GM13976 (cell line): ENCODE measurements around the gene ACOT12.

Experiments
- DNase-seq: peaks from one replicate; pipeline ENCODE4 v3.0.0; 2012; ENCODE audit warnings: low spot score
- CTCF ChIP-seq: IDR thresholded peaks from 2 replicates; pipeline ENCODE4 v1.5.1; 2012; ENCODE audit warnings: borderline replicate concordance, mild to moderate bottlenecking; ENCODE audit not compliant: insufficient read depth; ENCODE audit errors: extremely low read depth, missing control alignments, control extremely low read depth
- in situ Hi-C: fragments of 300-500 bp; cut with MboI; formaldehyde crosslinking; loops from one replicate; pipeline ENCODE4 v1.12.0; 2022; ENCODE audit warnings: low sequenced_read_pairs, mixed read lengths, inconsistent platforms; ENCODE audit not compliant: unreplicated experiment

ACOT12 gene

DNA sequence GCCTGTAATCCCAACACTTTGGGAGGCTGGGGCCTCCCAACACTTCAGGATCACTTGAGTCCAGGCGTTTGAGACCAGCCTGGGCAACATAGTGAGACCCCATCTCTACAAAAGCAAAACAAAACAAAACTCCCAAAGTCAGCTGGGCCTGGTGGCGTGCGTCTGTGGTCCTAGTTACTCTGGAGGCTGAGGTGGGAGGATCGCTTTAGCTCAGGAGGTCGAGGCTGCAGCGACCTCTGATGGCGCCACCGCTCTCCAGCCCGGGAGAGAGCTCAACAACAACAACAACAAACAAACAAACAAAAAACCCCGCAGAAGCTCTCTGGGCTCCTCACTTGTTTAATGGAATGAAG is 528 bp downstream of the ACOT12 start:
- no peak for TF ChIP-seq CTCF
- in situ Hi-C loops = no loop called here
- DNase-seq = no peak

DNA sequence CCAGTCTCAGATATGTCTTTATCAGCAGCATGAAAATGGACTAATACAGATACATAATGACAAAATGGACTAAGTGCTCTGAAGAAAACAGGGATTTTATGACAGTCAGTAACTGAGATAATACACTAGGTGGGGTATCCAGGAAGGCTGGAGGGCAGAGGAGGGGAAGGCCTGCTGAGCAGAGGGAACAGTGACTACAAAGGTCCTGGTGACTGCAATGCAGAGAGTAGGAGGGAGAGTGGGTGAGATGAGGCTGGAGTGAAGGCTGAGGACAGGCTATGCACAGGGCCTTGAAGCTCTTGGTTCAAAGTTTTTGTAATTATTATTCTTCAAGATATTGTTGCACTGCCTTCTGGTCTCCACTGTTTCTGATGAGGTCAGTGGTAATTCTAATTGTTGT is 4.9 kb downstream of the ACOT12 start:
- no peak for TF ChIP-seq CTCF

GRCh38 chr5:81388169-81388568 is 5.8 kb downstream of the ACOT12 start:
- no peak for TF ChIP-seq CTCF
- in situ Hi-C loops = no loop called here
- no peak for DNase-seq

More for the DNA sequence above, 4.9 kb downstream of the ACOT12 start:
- DNase-seq = no peak
- in situ Hi-C loops = no loop called here

GRCh38 chr5:81383867-81384266 is 10.1 kb downstream of the ACOT12 start:
- in situ Hi-C loops = no loop called here
- DNase-seq = no peak
- TF ChIP-seq CTCF = no peak

GRCh38 chr5:81371354-81371876 is 22.5 kb downstream of the ACOT12 start:
- in situ Hi-C loops = no loop called here
- TF ChIP-seq CTCF = no peak

GRCh38 chr5:81370912-81371311 is 23.0 kb downstream of the ACOT12 start:
- DNase-seq = no peak
- in situ Hi-C loops = no loop called here
- TF ChIP-seq CTCF = no peak

More at GRCh38 chr5:81371354-81371876, 22.5 kb downstream of the ACOT12 start:
- DNase-seq = no peak

GRCh38 chr5:81365541-81365940 is 28.4 kb downstream of the ACOT12 start:
- in situ Hi-C loops = no loop called here
- no peak for DNase-seq
- TF ChIP-seq CTCF = no peak
